Kidney epithelial cell (primary cell): ENCODE measurements around the gene TMEM222. TPM values are rescaled to one million over a fixed set of nuclear protein-coding genes. Genes with fewer than 3 reads are reported as not detected.

Experiments
- DNase-seq: peaks from one replicate; pipeline ENCODE4 v3.0.0-alpha.2; 2010; ENCODE audit warnings: low read depth
- H3K27me3 ChIP-seq: 2 replicates; pipeline ENCODE4 v1.6.0; 2011; ENCODE audit warnings: low read length; ENCODE audit not compliant: control insufficient read depth, insufficient read depth
- H3K36me3 ChIP-seq: 2 replicates; pipeline ENCODE4 v1.5.1; 2011; ENCODE audit warnings: low read length; ENCODE audit not compliant: control insufficient read depth, insufficient read depth
- H3K4me3 ChIP-seq: 2 replicates; pipeline ENCODE4 v1.5.1; 2011; ENCODE audit warnings: low read depth, mild to moderate bottlenecking, control low read depth, low read length
- total RNA-seq: library from RNA; depleted of rRNA; stranded (reverse); fragments of >200 nt; gene quantifications from 2 replicates; pipeline ENCODE4 v1.2.3, GENCODE V29; 2015
- TF ChIP-seq, protein P1 (sequence below): IDR thresholded peaks from 2 replicates; pipeline ENCODE4 v1.5.1; 2011; ENCODE audit warnings: mild to moderate bottlenecking, moderate library complexity, low read length, control low read depth, inconsistent platforms; ENCODE audit not compliant: insufficient read depth, poor library complexity, severe bottlenecking

The TMEM222 gene
- total RNA-seq, 1 donor from 2014 or later: 27.5 TPM

DNA sequence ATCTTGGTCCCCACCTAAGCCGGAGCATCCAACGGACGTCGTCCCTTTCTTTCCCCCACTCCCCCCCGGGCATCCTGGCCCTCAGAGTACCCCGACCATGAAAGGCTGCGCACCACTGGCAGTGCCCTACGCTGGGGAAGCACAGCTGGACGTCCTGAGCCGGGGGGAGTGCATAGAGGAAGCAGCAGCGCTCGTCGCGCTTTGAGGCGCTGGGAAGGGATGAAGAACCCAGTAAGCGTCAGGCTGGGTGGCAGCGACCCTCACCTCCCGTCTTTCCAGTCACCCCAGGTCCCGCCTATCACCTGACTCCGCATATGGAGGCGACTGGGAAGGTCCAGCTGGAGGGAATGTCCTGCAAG lies 39.1 kb downstream of the TMEM222 start:
- no peak for DNase-seq
- H3K36me3 ChIP-seq: peaks cover 2% of the 10 kb centered on the region
- no peak overlapping the region for H3K4me3 ChIP-seq
- H3K27me3 ChIP-seq: peaks cover 2% of the 10 kb centered on the region
- TF ChIP-seq, protein P1, sequence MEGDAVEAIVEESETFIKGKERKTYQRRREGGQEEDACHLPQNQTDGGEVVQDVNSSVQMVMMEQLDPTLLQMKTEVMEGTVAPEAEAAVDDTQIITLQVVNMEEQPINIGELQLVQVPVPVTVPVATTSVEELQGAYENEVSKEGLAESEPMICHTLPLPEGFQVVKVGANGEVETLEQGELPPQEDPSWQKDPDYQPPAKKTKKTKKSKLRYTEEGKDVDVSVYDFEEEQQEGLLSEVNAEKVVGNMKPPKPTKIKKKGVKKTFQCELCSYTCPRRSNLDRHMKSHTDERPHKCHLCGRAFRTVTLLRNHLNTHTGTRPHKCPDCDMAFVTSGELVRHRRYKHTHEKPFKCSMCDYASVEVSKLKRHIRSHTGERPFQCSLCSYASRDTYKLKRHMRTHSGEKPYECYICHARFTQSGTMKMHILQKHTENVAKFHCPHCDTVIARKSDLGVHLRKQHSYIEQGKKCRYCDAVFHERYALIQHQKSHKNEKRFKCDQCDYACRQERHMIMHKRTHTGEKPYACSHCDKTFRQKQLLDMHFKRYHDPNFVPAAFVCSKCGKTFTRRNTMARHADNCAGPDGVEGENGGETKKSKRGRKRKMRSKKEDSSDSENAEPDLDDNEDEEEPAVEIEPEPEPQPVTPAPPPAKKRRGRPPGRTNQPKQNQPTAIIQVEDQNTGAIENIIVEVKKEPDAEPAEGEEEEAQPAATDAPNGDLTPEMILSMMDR: no peak

DNA sequence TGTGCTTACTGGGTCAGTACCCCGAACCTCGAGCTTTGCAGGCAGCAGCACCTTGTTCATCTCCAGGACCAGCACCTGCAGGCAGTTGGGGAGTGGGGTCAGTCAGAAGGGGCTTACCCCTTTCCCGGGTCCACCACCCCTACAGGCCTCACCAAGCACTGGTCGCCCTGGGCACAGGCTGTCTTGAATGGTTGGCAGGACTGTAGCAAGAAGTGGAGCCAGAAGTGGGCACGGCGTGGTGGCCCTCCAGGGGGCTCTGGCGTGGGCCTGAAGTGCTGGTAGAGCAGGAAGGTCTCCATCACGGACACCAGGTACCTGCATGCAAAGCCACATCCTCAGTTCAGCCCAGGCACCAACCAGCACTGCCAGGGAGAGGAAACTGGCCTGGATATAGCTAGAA lies 39.6 kb downstream of the TMEM222 start:
- peaks cover 2% of the 10 kb centered on the region for H3K27me3 ChIP-seq
- TF ChIP-seq, protein P1: no peak
- H3K4me3 ChIP-seq: no peak overlapping the region
- H3K36me3 ChIP-seq: peaks cover 2% of the 10 kb centered on the region
- DNase-seq: no peak

DNA sequence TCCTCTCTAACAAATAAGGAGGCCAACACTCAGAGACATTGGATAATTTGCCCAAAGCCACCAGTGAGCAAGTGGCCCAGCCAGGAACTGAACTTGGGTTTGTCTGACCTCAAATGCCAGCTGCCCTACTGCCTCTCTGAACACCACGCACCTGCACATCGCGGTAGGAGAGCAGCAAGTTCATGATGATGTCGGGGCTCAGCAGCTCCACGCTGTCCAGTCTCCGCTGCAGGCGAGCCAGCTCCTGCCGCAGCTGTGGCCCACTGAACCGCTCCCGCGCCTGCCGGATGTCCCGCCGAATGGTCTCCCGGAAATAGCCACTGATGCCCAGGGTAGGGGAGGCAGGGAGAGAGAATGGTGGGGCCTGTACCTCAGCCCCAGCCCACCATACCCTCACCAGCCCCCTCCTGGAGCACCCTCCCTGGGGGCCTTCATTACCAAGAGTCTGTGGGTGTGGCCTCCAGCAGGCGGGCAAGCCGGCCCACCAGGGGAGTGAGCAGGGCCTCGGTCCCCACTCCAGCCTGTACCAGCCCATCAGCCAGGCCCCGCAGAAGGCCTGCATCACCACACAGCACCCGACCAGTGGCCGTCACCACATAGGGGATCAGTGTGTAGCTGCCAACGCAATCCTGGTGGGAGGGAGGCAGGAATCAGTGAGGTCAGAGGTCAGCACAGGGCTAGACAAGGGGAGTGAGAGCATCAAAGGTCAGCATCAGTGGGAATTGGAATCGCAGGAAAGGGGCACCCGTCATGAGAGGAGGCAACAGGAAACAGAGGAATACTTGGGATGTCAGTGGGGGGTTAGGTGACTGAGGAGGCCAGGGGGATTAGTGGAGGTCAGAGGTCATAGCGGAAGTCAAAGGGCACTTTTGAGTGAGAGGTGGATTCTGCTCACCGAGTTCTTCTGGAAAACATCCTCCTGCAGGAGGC lies 42.1 kb downstream of the TMEM222 start:
- Histone ChIP-seq H3K27me3 (peaks cover 2% of the 10 kb centered on the region), H3K4me3 (no peak overlapping the region), H3K36me3 (peaks cover 1% of the 10 kb centered on the region)
- DNase-seq: no peak
- TF ChIP-seq, protein P1: no peak

DNA sequence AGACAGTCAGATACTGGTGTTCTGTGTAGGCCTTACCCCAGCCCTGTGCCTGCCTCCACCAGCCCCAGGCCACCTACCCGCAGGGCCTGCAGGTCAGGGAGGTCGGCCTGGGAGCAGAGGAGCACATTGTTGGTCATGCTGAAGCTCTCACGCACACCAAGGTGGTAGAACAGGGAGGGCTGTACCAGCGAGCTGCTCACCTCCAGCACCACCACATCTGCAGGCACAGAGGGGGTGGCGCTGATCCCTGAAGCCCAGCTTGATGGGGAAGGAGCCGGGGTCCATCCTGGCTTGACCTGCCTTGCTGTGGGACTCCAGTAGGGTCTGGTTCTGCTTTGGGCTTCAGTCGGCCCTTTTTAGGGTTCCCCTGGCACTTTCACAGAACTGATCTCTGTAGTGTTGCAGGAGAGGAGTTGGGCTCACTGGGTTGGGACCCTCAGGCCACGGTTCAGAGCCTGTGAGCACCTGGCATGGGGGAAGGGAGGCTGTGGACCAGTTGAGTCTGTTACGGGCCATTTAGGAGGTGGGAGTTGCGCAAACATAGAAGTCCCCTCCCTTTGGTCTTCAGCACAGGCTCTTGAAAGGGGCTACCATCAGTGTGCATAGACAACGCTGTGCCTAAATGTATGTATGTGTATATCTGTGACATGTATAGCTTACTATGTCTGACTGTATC lies 42.9 kb downstream of the TMEM222 start:
- TF ChIP-seq, protein P1: no peak
- no peak for DNase-seq
- H3K36me3 ChIP-seq: peaks cover 1% of the 10 kb centered on the region

DNA sequence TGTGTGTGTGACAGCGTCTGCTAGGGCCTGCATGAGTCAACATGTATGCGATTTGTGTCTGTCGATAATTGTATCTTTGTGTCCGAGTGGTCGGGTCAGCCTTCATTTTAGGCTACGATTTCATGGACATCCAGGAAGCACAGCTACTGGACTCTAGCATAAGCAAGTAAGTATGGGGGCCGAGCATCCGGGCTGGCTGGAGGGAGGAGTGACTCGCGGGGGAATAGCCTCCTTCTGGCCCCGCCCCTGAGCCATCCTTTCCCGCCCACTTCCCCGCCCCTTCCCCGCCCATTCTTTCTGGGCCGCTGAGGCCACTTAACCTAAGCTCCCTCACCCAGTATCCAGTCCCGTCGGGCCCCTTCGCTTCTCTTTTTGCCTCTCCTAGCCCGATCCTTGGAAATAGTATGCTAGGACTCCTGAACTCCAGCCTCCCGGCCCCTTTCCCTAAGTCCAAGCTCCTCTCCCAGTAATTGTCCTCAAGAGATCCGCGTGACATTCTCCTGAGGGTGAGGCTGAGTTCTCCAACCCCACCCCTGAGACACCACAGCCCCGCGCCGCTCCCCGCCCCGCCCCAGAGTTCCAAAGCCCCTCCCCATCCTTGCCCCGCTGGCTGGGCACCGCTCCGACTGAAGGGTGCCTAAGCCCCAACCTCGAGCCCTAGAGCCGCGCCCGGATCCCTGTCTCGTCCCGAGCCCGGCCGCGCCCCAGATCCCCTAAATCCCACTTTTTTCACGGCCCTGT lies 43.6 kb downstream of the TMEM222 start:
- no peaks in the 10 kb centered on the region for H3K27me3 ChIP-seq
- no peak for DNase-seq
- H3K36me3 ChIP-seq: peaks cover 1% of the 10 kb centered on the region
- peak overlapping the region; percentile 75 for H3K4me3 ChIP-seq
- TF ChIP-seq, protein P1: no peak

More for the DNA sequence above, 42.9 kb downstream of the TMEM222 start:
- peak overlapping the region; percentile 23 for H3K4me3 ChIP-seq
- no peaks in the 10 kb centered on the region for H3K27me3 ChIP-seq
